OCI-LY7 (cell line): ENCODE data around the gene CD38. TPM values are rescaled to one million over a fixed set of nuclear protein-coding genes. Genes with fewer than 3 reads are reported as not detected.

Experiments used
- BruUV-seq: library from RNA; stranded (reverse); fragments of 400-500 nt; replicated peaks from 2 replicates; lab custom pipeline; 2021; lab: Mats Ljungman, UMichigan
- CTCF ChIA-PET: fragments of 300-600 bp; sonication (Branson Sonifier 250); formaldehyde crosslinking; loops from one replicate; lab custom pipeline; 2022; ENCODE audit warnings: antibody characterized with exemption; ENCODE audit not compliant: unreplicated experiment; lab: Charles Lee
- POLR2A ChIA-PET: fragments of 300-600 bp; sonication (Branson Sonifier 250); formaldehyde crosslinking; loops from one replicate; lab custom pipeline; 2022; ENCODE audit warnings: antibody characterized with exemption; lab: Charles Lee
- DNase-seq: peaks from one replicate; pipeline ENCODE4 v3.0.0-alpha.2; 2015; ENCODE audit warnings: low spot score
- H2AFZ ChIP-seq: fragments of 200-600 bp; sonication (generic), shearing (Covaris generic); 2 replicates; pipeline ENCODE4 v1.6.1; 2014; ENCODE audit warnings: mild to moderate bottlenecking, antibody characterized with exemption, low read length, moderate library complexity
- H3K27ac ChIP-seq: fragments of 200-600 bp; sonication (generic); 2 replicates; pipeline ENCODE4 v1.5.1; 2014; ENCODE audit warnings: mixed run types, low read depth, mild to moderate bottlenecking, moderate library complexity, low read length, inconsistent platforms; ENCODE audit not compliant: poor library complexity, severe bottlenecking
- H3K36me3 ChIP-seq: fragments of 200-600 bp; sonication (generic); 2 replicates; pipeline ENCODE4 v1.6.1; 2014; ENCODE audit warnings: mild to moderate bottlenecking, antibody characterized with exemption, low read length, moderate library complexity, mixed read lengths; ENCODE audit not compliant: insufficient read depth
- H3K4me1 ChIP-seq: fragments of 200-600 bp; sonication (generic); 2 replicates; pipeline ENCODE4 v1.5.1; 2014; ENCODE audit warnings: mild to moderate bottlenecking, low read length; ENCODE audit not compliant: insufficient read depth, poor library complexity, severe bottlenecking
- H3K4me2 ChIP-seq: fragments of 200-600 bp; sonication (generic); 2 replicates; pipeline ENCODE4 v1.6.1; 2014; ENCODE audit warnings: mild to moderate bottlenecking, low read length
- H3K4me3 ChIP-seq: fragments of 200-600 bp; sonication (generic); 2 replicates; pipeline ENCODE4 v1.5.1; 2014; ENCODE audit warnings: mild to moderate bottlenecking, low read depth, low read length; ENCODE audit not compliant: poor library complexity, severe bottlenecking
- H3K79me2 ChIP-seq: fragments of 200-600 bp; sonication (generic); 2 replicates; pipeline ENCODE4 v1.6.1; 2016; ENCODE audit warnings: low read depth, mild to moderate bottlenecking, low read length, moderate library complexity, mixed read lengths; ENCODE audit not compliant: insufficient read depth
- H3K9me2 ChIP-seq: fragments of 200-600 bp; sonication (generic); 2 replicates; pipeline ENCODE4 v1.6.1; 2016; ENCODE audit warnings: mild to moderate bottlenecking, low read length, mixed read lengths; ENCODE audit not compliant: insufficient read depth
- H3K9me3 ChIP-seq: fragments of 200-600 bp; sonication (generic); 2 replicates; pipeline ENCODE4 v1.6.1; 2014; ENCODE audit warnings: mild to moderate bottlenecking, mixed run types, low read length, mixed read lengths
- H4K20me1 ChIP-seq: fragments of 200-600 bp; sonication (generic); 2 replicates; pipeline ENCODE4 v1.6.1; 2014; ENCODE audit warnings: mild to moderate bottlenecking, antibody characterized with exemption, low read length, moderate library complexity, mixed read lengths; ENCODE audit not compliant: insufficient read depth
- EZH2phosphoT487 ChIP-seq: fragments of 200-600 bp; sonication (generic); IDR thresholded peaks from 2 replicates; pipeline ENCODE4 v1.6.1; 2018; ENCODE audit warnings: low read depth, borderline replicate concordance, mild to moderate bottlenecking, mixed run types, antibody characterized with exemption, low read length, moderate library complexity, mixed read lengths
- intact Hi-C: fragments of 100-400 bp; cut with micrococcal nuclease; formaldehyde crosslinking; loops from one replicate; pipeline ENCODE4 v1.10.0; 2022; ENCODE audit not compliant: unreplicated experiment
- total RNA-seq, 2 experiments: library from RNA; depleted of rRNA in 1 of 2; stranded (reverse); fragments of >200 nt in 1 of 2; shearing (Covaris generic) in 1 of 2; gene quantifications; 2 replicates each; pipeline ENCODE4 v1.2.3, GENCODE V29; 2014 to 2022
- TF ChIP-seq, protein P1 (sequence below): fragments of 200-600 bp; sonication (generic); conservative IDR thresholded peaks from 2 replicates; pipeline ENCODE4 v1.5.1; 2014; ENCODE audit warnings: mild to moderate bottlenecking, antibody characterized with exemption, low read length, moderate library complexity, mixed read lengths

Gene CD38
- total RNA-seq, 2 experiments from 2014 or later = 92.0 to 176 TPM

- no peak for DNase-seq
- ChIA-PET CTCF (no interaction called here), POLR2A (no interaction called here)
- Histone ChIP-seq H3K9me2 (no peaks in the 10 kb centered on the region), H3K4me3 (no peak overlapping the region), H3K9me3 (no peaks in the 10 kb centered on the region), H3K36me3 (no peaks in the 10 kb centered on the region), H3K27ac (no peak overlapping the region), H3K79me2 (no peaks in the 10 kb centered on the region), H2AFZ (no peak overlapping the region), H4K20me1 (no peaks in the 10 kb centered on the region), H3K4me2 (no peak overlapping the region), H3K4me1 (no peaks in the 10 kb centered on the region)
- TF ChIP-seq, protein P1, sequence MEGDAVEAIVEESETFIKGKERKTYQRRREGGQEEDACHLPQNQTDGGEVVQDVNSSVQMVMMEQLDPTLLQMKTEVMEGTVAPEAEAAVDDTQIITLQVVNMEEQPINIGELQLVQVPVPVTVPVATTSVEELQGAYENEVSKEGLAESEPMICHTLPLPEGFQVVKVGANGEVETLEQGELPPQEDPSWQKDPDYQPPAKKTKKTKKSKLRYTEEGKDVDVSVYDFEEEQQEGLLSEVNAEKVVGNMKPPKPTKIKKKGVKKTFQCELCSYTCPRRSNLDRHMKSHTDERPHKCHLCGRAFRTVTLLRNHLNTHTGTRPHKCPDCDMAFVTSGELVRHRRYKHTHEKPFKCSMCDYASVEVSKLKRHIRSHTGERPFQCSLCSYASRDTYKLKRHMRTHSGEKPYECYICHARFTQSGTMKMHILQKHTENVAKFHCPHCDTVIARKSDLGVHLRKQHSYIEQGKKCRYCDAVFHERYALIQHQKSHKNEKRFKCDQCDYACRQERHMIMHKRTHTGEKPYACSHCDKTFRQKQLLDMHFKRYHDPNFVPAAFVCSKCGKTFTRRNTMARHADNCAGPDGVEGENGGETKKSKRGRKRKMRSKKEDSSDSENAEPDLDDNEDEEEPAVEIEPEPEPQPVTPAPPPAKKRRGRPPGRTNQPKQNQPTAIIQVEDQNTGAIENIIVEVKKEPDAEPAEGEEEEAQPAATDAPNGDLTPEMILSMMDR = no peak
- no peak for TF ChIP-seq EZH2phosphoT487
- no TSS peak for BruUV-seq
- intact Hi-C loops = no loop called here
Observed at GRCh38 chr4:15901998-15902397, 123.9 kb downstream of the CD38 start.

DNA sequence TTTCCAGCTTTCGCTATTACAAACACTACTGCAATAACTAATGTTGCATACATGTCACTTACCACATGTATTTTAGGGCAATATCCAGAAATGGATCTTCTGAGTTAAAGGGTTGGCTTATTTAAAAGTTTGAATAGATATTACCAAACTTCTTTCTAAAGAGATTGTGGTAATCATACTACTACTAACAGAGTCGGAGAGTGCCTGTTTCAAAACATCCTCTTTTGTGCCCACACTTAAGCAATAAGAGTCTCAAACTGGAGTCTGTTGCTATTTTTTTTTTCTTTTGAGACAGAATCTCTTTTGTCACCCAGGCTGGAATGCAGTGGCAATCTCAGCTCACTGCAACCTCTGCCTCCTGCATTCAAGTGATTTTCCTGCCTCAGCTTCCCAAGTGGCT, 124.6 kb downstream of the CD38 start:
- CTCF ChIA-PET = no interaction called here

More for the DNA sequence above, 124.6 kb downstream of the CD38 start:
- Histone ChIP-seq H2AFZ (no peak overlapping the region), H4K20me1 (no peaks in the 10 kb centered on the region), H3K4me1 (no peaks in the 10 kb centered on the region), H3K9me2 (no peaks in the 10 kb centered on the region), H3K79me2 (no peaks in the 10 kb centered on the region), H3K27ac (no peak overlapping the region), H3K4me2 (no peak overlapping the region), H3K9me3 (no peaks in the 10 kb centered on the region), H3K36me3 (no peaks in the 10 kb centered on the region), H3K4me3 (no peak overlapping the region)
- intact Hi-C loops = no loop called here
- no peak for DNase-seq
- TF ChIP-seq, protein P1 = no peak
- no peak for TF ChIP-seq EZH2phosphoT487
- POLR2A ChIA-PET = no interaction called here
- no TSS peak for BruUV-seq

Other genes with a start within 250 kb of the CD38 start
- gene FBXL5, start 123.0 kb upstream of the CD38 start, total RNA-seq (2014; rRNA removed; shearing (Covaris generic)) = 73.9 and 102 TPM in 2 replicates
- 43.5 and 50.5 TPM in 2 replicates for gene FBXL5, start 123.0 kb upstream of the CD38 start, total RNA-seq (2022)
- 11.0 and 11.5 TPM in 2 replicates for gene FAM200B, start 96.5 kb upstream of the CD38 start, total RNA-seq (2014; rRNA removed; shearing (Covaris generic))
- 25.0 and 31.7 TPM in 2 replicates for gene FAM200B, start 96.5 kb upstream of the CD38 start, total RNA-seq (2022)
- 0.50 and 0.67 TPM in 2 replicates for gene BST1, start 75.3 kb upstream of the CD38 start, total RNA-seq (2014; rRNA removed; shearing (Covaris generic))
- 0.21 TPM in 1 of 2 replicates, not detected in the other for gene BST1, start 75.3 kb upstream of the CD38 start, total RNA-seq (2022)
- gene FGFBP1, start 160.4 kb downstream of the CD38 start, total RNA-seq (2014; rRNA removed; shearing (Covaris generic)) = not detected in 2 replicates
- gene FGFBP1, start 160.4 kb downstream of the CD38 start, total RNA-seq (2022) = not detected in 2 replicates
- not detected in 2 replicates for gene FGFBP2, start 184.8 kb downstream of the CD38 start, total RNA-seq (2014; rRNA removed; shearing (Covaris generic))
- not detected in 2 replicates for gene FGFBP2, start 184.8 kb downstream of the CD38 start, total RNA-seq (2022)